GM10266 (cell line): Measurements from ENCODE around the gene SDCBP2.

ENCODE experiments used
- DNase-seq: peaks from one replicate; pipeline ENCODE4 v3.0.0; 2012; ENCODE audit errors: extremely low spot score
- TF ChIP-seq, protein P1 (sequence below): IDR thresholded peaks from 2 replicates; pipeline ENCODE4 v1.5.1; 2012; ENCODE audit warnings: mild to moderate bottlenecking, low read depth; ENCODE audit not compliant: control insufficient read depth, insufficient read depth; ENCODE audit errors: missing control alignments

Gene SDCBP2

DNA sequence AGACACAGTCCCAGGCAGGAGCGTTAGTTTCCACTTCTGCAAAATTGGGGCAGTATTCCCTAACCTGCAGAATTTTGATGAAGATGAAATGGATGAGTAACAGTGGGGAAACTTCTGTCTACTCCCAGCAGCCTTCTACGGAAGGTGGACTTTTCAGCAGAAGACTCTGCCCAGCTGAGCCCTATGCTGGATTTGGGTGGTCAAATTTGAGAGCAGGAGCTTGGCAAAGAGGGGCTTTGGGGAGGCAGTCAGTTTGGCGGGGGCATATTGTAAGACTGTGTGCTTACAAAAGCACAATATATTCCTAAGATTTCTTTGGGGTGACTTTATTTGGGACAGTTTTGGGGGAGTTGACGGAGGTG is 5.4 kb upstream of the SDCBP2 start:
- DNase-seq: no peak
- TF ChIP-seq, protein P1, sequence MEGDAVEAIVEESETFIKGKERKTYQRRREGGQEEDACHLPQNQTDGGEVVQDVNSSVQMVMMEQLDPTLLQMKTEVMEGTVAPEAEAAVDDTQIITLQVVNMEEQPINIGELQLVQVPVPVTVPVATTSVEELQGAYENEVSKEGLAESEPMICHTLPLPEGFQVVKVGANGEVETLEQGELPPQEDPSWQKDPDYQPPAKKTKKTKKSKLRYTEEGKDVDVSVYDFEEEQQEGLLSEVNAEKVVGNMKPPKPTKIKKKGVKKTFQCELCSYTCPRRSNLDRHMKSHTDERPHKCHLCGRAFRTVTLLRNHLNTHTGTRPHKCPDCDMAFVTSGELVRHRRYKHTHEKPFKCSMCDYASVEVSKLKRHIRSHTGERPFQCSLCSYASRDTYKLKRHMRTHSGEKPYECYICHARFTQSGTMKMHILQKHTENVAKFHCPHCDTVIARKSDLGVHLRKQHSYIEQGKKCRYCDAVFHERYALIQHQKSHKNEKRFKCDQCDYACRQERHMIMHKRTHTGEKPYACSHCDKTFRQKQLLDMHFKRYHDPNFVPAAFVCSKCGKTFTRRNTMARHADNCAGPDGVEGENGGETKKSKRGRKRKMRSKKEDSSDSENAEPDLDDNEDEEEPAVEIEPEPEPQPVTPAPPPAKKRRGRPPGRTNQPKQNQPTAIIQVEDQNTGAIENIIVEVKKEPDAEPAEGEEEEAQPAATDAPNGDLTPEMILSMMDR: no peak

DNA sequence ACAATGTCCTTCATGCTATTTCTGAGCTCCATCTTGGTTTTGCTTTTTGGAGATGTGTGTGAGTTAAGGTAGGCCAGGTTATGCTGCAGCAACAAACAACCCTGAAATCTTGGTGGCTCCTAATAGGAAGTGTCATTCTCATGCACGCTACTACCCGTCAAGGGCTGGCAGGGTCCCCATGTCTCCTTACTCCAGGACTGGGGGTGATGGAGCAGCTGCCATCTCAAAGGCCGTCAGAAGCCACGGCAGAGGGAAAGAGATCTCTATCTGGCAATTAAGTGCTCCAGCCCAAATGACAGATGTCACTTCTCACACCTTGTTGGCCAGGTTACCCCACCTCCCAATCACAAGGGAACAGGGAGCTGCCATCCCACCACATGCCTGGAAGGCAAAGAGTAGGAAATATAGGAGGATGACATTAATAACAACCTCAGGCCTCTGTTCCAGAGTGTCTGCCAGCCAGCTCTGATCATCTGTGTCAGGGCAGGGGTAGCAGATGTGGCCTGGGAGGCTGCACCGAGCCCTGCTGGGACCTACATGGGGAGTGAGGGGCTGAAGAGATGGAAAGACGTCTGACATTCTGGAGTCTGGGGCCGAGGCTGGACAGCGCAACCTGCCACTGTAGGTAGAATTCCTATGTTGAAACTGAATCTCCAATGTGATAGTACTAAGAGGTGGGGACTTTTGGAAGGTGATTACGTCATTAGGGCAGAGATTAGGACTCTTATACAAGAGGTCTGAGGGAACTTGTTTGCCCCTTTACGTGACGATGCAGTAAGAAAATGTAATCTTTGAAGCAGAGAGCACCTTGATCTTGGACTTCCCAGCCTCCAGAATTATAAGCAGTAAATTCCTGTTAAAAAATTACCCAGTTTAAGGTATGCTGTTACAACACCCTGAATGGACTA is 4.8 kb upstream of the SDCBP2 start:
- DNase-seq: no peak
- TF ChIP-seq, protein P1: no peak

DNA sequence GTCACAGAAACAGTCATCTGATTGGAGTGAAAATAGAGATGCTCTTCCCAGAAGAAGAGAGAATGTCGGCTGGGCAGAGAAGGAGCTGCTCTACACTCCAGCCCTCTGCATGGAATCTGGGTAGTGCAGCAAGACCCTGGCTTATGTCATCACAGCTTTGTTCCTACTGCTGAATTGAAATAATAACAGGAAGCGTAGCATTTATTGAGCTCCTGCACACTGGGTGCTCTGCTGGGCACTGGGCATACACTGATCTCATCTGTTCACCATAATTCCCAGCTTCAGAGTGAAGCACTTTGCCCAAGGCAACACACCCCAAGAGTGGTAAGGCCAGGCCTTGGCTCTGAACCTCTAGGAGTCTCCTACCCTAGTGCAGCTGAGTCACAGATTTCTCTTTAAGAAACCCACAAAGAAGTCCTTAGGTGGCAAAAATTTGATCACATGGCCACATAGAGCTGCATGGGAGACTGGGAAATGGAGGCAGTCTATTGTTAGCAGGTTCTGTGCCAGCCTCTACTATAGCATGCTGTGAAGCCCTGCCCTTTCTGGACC is 3.9 kb upstream of the SDCBP2 start:
- no peak for DNase-seq

DNA sequence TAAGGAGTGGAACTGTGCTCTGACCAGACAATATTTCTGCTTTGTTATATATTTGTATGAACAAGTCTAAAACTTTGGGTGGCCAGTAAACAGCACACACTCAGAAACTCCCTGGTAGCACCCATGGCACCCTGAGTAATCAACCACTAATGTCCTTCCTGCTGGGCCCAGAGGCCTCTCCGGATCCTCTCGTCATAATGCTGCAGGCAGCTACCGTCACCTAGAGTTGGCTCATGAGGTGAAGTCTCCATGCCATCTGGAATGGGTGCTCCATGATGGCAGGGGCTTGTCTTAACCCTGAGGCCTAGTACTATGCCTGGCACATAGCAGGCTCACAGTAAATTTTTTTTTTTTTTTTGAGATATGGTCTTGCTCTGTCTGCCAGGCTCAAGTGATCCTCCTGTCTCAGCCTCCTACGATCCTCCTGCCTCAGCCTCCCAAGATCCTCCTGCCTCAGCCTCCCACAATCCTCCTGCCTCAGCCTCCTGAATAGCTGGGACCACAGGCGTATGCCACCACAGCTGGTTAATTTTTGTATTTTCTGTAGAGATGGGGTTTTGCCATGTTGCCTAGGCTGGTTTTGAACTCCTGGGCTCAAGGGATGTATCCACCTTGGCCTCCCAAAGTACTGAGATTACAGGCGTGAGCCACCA is 3.0 kb upstream of the SDCBP2 start:
- DNase-seq: no peak
- TF ChIP-seq, protein P1: no peak

More for the DNA sequence above, 3.9 kb upstream of the SDCBP2 start:
- TF ChIP-seq, protein P1: no peak

DNA sequence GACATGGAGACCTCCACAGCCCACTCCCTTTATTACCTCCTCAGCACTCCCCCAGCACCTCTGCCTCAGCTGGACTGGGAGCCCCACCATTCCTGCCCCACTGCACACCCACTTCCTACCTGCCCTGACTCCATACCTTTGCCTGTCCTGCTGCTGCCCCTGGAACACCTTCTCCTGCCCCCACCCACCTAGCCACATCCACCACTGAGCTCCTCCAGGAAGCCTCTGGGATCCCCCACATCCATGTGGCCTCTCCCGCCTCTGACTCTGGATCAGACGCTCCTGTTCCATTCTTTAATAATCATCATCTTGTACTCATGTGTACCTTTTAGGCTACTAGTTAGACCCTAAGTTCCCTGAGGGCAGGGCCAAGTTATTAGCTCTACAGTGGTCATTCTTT is 2.2 kb upstream of the SDCBP2 start:
- TF ChIP-seq, protein P1: no peak
- DNase-seq: no peak

DNA sequence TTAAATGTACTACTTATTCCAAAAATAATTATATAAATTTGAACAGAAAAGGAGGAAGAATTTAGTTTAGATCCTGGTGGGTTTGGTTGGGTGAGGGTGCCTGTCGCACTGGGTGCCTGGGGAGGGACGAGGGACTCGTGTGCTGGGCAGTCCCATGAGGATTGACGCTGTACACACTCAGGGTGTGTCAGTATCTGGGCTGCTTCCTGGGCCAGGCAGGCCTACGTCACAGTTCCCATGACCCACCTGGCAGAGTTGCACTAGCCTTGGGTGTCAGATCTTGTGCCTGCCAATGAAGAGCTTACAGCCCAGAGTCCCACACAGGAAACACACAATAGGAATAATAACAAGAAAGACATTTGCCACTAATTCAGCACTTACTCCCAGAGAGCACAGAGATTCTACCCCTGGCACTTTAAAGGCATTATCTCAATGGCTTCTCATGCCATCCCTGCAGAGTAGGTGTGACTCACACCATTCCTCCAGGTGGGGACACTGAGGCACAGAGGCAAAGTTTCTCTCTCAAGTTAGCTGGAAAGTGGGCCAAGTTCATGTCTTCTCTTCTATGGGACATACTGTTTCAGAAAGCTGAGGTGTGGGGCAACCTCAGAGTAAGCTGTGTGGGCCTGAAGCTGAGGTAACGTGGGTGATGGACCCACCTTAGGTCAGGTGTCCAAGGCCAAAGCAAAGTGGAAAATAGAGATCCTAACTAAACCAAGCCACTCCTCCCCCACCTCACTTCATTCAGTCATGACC is 1.3 kb upstream of the SDCBP2 start:
- no peak for DNase-seq
- TF ChIP-seq, protein P1: no peak
